Activated naive CD4-positive, alpha-beta T cell (primary cell): ENCODE measurements around the gene KCNH1.

Source experiments
- DNase-seq, 4 experiments: peaks; one replicate each; lab custom pipeline; 2025; lab: John Stamatoyannopoulos, UW

Gene KCNH1

GRCh38 chr1:210646258-210646616 is 487.7 kb downstream of the KCNH1 start:
- DNase-seq, result no peak

- no peak for DNase-seq
Observed at GRCh38 chr1:210645582-210646257, 488.2 kb downstream of the KCNH1 start.

GRCh38 chr1:210641582-210641981 is 492.4 kb downstream of the KCNH1 start:
- DNase-seq, result no peak

- DNase-seq, result no peak
Observed at GRCh38 chr1:210635108-210635507, 498.8 kb downstream of the KCNH1 start.

- DNase-seq, result no peak
Observed at GRCh38 chr1:210633636-210634035, 500.3 kb downstream of the KCNH1 start.

- no peak for DNase-seq
Observed at GRCh38 chr1:210633140-210633539, 500.8 kb downstream of the KCNH1 start.

- no peak for DNase-seq
Observed at GRCh38 chr1:210631399-210631798, 502.5 kb downstream of the KCNH1 start.

GRCh38 chr1:210629276-210629675 is 504.7 kb downstream of the KCNH1 start:
- DNase-seq, result no peak

- no peak for DNase-seq
Observed at GRCh38 chr1:210627755-210628154, 506.2 kb downstream of the KCNH1 start.
